ENCODE results near the gene D2HGDH.

The D2HGDH gene

GRCh38 chr2:241795021-241795999, 60.9 kb downstream of the D2HGDH start:
- no peak overlapping the region for H3K9ac ChIP-seq (ENCODE audit: low read depth, low read length)
- no peak for ATAC-seq (ENCODE audit: insufficient read depth, low read depth)
- H3K79me2 ChIP-seq (ENCODE audit: insufficient read depth, low read length): no peaks in the 10 kb centered on the region
- H3K4me3 ChIP-seq (ENCODE audit: low read depth in 1 of 2, low read length in 2 of 2): no peak overlapping the region
- DNase-seq: no peak
- TF ChIP-seq EZH2 (IDR thresholded peaks at IDR 0.05; ENCODE audit: borderline replicate concordance, low read depth, low read length, severe bottlenecking) (no peak), CTCF (IDR thresholded peaks at IDR 0.05; ENCODE audit: borderline replicate concordance, extremely low read depth, low read length, poor library complexity, severe bottlenecking) (no peak)
- no peaks in the 10 kb centered on the region for H3K27me3 ChIP-seq (ENCODE audit: insufficient read depth, low read length, poor library complexity)
- no peaks in the 10 kb centered on the region for H3K9me3 ChIP-seq (ENCODE audit: insufficient read depth, low read length, severe bottlenecking)
- no peak overlapping the region for H3K27ac ChIP-seq (ENCODE audit: low read length)
- peaks cover 3% of the 10 kb centered on the region; the same call in 1 of the 2 replicates for H4K20me1 ChIP-seq (ENCODE audit: insufficient read depth, low read length)
- H3K4me1 ChIP-seq (ENCODE audit: insufficient read depth, low read length): no peaks in the 10 kb centered on the region
- H2AFZ ChIP-seq (ENCODE audit: low read depth, low read length): no peak overlapping the region
- no peaks in the 10 kb centered on the region for H3K36me3 ChIP-seq (ENCODE audit: insufficient read depth, low read length)
- no peak overlapping the region for H3K4me2 ChIP-seq (ENCODE audit: insufficient read depth, low read length)

- H3K4me3 ChIP-seq (ENCODE audit: low read depth in 1 of 2, low read length in 2 of 2): no peak overlapping the region
- H3K79me2 ChIP-seq (ENCODE audit: insufficient read depth, low read length): no peaks in the 10 kb centered on the region
- H3K4me1 ChIP-seq (ENCODE audit: insufficient read depth, low read length): no peaks in the 10 kb centered on the region
- no peak overlapping the region for H3K27ac ChIP-seq (ENCODE audit: low read length)
- ATAC-seq (ENCODE audit: insufficient read depth, low read depth): no peak
- no peaks in the 10 kb centered on the region for H3K36me3 ChIP-seq (ENCODE audit: insufficient read depth, low read length)
- no peaks in the 10 kb centered on the region for H3K9me3 ChIP-seq (ENCODE audit: insufficient read depth, low read length, severe bottlenecking)
- no peak overlapping the region for H2AFZ ChIP-seq (ENCODE audit: low read depth, low read length)
- no peaks in the 10 kb centered on the region for H3K27me3 ChIP-seq (ENCODE audit: insufficient read depth, low read length, poor library complexity)
- H4K20me1 ChIP-seq (ENCODE audit: insufficient read depth, low read length): peaks cover 3% of the 10 kb centered on the region; the same call in 1 of the 2 replicates
- no peak for DNase-seq
- no peak overlapping the region for H3K4me2 ChIP-seq (ENCODE audit: insufficient read depth, low read length)
- H3K9ac ChIP-seq (ENCODE audit: low read depth, low read length): no peak overlapping the region
- TF ChIP-seq CTCF (IDR thresholded peaks at IDR 0.05; ENCODE audit: borderline replicate concordance, extremely low read depth, low read length, poor library complexity, severe bottlenecking): no peak
Measured at GRCh38 chr2:241796209-241796608, 61.8 kb downstream of the D2HGDH start.

- peaks cover 3% of the 10 kb centered on the region; the same call in 1 of the 2 replicates for H4K20me1 ChIP-seq (ENCODE audit: insufficient read depth, low read length)
- no peak overlapping the region for H3K4me3 ChIP-seq (ENCODE audit: low read depth in 1 of 2, low read length in 2 of 2)
- no peak for TF ChIP-seq EZH2 (IDR thresholded peaks at IDR 0.05; ENCODE audit: borderline replicate concordance, low read depth, low read length, severe bottlenecking)
- TF ChIP-seq CTCF (IDR thresholded peaks at IDR 0.05; ENCODE audit: borderline replicate concordance, extremely low read depth, low read length, poor library complexity, severe bottlenecking): no peak
- H3K36me3 ChIP-seq (ENCODE audit: insufficient read depth, low read length): no peaks in the 10 kb centered on the region
- no peaks in the 10 kb centered on the region for H3K9me3 ChIP-seq (ENCODE audit: insufficient read depth, low read length, severe bottlenecking)
- H3K4me2 ChIP-seq (ENCODE audit: insufficient read depth, low read length): no peak overlapping the region
- H3K27ac ChIP-seq (ENCODE audit: low read length): no peak overlapping the region
- no peaks in the 10 kb centered on the region for H3K79me2 ChIP-seq (ENCODE audit: insufficient read depth, low read length)
- no peaks in the 10 kb centered on the region for H3K27me3 ChIP-seq (ENCODE audit: insufficient read depth, low read length, poor library complexity)
- no peaks in the 10 kb centered on the region for H3K4me1 ChIP-seq (ENCODE audit: insufficient read depth, low read length)
- H3K9ac ChIP-seq (ENCODE audit: low read depth, low read length): no peak overlapping the region
- DNase-seq (no peak), ATAC-seq (ENCODE audit: insufficient read depth, low read depth) (no peak)
- H2AFZ ChIP-seq (ENCODE audit: low read depth, low read length): no peak overlapping the region
Measured at GRCh38 chr2:241796610-241797138, 62.2 kb downstream of the D2HGDH start.
